Colon (tissue), 2 donors: ENCODE measurements around the gene STRN.
"Not testable (repeated sequence)": the region's sequence is repeated elsewhere in the genome, so short reads cannot be mapped to it uniquely, and the experiment has no call there.

Source experiments
- FAIRE-seq: peaks from 2 replicates; lab custom pipeline; 2012; peaks lifted over from hg19 to GRCh38; lab: Jason Lieb, UNC
- donor health status: control.
- donor health status: control.

STRN gene

DNA sequence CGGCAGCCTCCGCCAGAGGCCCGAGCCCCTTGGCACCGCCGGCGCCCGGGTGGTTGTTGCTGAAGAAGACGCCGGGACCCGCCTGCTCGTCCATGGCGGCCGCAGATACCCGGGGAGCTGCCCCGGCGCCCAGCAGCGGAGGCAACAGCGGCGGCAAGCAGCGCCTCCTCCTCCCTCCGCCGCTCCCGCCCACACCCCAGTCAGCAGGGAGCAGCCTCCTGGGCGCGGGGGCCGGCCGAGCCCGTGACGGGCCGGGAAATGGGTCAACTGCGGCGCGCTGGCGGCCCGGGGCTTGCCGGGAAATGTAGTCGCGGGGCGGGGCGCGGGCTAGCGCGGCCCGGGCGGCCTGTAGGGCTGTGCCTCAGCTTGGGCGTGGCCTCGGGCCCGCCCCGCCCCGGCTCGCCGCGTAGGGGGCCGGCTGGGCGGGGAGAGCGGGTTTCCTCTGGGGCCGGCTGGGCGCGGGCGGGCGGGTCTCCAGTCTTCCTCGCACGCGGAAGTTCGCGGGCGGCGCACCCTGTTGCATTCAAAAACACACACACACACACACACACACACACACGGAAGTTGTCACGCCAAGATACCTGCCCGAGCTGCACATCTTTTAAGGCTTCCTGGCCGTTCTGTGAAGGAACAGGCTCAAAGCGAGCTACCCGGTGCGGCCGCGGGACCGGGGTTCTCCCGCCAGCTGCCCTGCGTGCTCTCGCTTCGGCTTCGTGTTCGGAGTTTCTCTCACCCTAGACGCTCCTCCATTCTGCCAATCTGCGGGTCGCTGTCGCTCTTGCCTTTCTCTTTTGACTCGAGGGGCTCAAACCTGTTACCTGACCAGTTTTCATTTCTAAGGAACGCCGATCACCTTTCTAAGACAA, at the start of gene STRN:
TSS of gene STRN (minus strand) at position 167 of the 866 bp plus-strand sequence. CDS start at position 94, 73 bp downstream.
- FAIRE-seq: no peak

GRCh38 chr2:37013315-37013641, 46.9 kb upstream of the STRN start:
- FAIRE-seq: no peak

DNA sequence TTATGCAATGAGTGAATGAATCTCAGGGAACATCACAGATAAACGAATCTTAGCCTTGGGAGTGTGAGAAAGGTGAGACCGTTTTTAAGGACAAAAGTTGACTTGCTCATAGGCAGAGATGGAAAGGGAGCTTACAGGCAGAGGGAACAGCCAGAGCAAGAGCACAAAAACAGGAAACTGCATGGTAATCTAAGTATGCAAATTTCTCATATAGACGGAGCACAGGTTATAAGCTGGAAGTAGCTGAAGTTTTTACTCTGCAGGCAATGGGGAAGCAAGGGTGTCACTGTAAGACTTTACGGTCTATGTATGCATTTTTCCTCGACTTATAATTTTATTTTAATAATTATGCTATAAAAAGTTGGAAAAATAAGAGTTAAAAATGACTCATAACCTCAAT, 44.8 kb upstream of the STRN start:
- no peak for FAIRE-seq

- no peak for FAIRE-seq
Measured at GRCh38 chr2:37005118-37005868, 39.0 kb upstream of the STRN start.

GRCh38 chr2:37000988-37001556, 34.7 kb upstream of the STRN start:
- peak; percentile 77 for FAIRE-seq

GRCh38 chr2:37000318-37000717, 34.0 kb upstream of the STRN start:
- FAIRE-seq: no peak

DNA sequence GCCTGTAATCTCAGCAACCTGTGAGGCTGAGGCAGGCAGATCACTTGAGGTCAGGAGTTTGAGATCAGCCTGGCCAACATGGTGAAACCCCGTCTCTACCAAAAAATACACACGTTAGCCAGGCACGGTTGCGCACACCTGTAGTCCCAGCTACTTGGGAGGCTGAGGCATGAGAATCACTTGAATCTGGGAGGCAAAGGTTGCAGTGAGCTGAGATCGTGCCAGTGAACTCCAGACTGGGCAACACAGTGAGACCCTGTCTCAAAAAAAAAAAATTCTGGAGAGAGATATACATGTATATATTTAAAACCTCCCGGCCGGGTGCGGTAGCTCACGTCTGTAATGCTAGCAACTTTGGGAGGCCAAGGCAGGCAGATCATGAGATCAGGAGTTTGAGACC, 33.1 kb upstream of the STRN start:
- FAIRE-seq: not testable (repeated sequence)

GRCh38 chr2:36993841-36994620, 27.7 kb upstream of the STRN start:
- FAIRE-seq: no peak

DNA sequence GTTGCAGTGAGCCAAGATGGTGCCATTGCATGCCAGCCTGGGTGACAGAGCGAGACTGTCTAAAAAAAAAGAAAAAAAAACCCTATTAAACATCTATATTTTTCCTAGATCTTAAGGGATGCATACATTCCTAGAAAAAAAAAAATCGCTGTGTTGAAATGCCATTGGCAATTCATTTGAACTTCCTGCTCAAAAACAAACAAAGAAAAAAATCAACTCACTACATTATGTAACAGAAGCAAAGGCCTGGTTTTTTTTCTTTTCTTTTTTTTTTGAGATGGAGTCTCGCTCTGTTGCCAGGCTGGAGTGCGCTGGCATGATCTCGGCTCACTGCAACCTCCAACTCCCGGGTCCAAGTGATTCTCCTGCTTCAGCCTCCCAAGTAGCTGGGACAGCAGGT, 21.7 kb upstream of the STRN start:
- no peak for FAIRE-seq

- FAIRE-seq: no peak
Measured at GRCh38 chr2:36982467-36982866, 16.1 kb upstream of the STRN start.

GRCh38 chr2:36981911-36982310, 15.6 kb upstream of the STRN start:
- peak; percentile 31 for FAIRE-seq

- FAIRE-seq: not testable (repeated sequence)
Measured at GRCh38 chr2:36979007-36979406, 12.7 kb upstream of the STRN start.

GRCh38 chr2:36976065-36976464, 9.7 kb upstream of the STRN start:
- no peak for FAIRE-seq

- FAIRE-seq: no peak
Measured at GRCh38 chr2:36975306-36975705, 9.0 kb upstream of the STRN start.

DNA sequence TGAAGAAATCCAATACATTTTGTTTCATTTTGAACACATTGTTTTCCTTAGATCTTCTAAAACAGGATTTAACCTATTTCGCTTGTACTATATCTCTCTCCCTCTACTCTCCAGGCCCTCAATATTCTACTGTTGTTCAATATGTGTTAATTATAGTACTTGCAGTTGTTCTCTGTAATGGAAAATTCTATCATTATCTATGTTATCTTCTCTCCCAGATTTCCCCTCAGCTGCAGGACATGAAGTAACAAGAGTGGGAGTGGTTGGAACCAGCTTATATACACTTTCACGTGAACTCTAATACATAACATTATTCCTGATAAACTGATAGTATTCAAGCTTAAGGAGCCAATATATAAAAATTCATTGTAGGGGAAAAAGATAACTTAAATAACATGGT, 7.0 kb upstream of the STRN start:
- no peak for FAIRE-seq

GRCh38 chr2:36971990-36972389, 5.7 kb upstream of the STRN start:
- FAIRE-seq: no peak

GRCh38 chr2:36967236-36967876, 1.0 kb upstream of the STRN start:
- no peak for FAIRE-seq

- no peak for FAIRE-seq
Measured at GRCh38 chr2:36965751-36966369, 476 bp downstream of the STRN start.

DNA sequence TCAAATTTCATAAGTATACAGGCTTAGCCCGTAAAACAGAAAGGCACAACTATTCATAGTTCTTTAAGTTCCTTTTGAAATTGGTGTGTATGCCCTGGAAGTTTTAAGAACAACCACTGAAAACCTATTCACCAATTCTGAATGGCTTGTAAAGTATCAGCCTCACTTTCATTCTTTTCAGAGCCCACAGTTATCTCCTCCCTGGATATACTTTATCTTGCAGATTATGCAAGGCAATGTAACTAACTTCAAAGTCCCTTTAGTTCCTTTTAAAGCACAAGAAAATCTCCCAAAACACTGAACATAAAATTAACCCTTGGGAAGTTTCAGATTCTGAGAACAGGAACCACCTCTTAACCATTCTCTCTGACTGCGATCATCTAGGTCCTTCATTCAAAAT, 1.1 kb downstream of the STRN start:
- no peak for FAIRE-seq

DNA sequence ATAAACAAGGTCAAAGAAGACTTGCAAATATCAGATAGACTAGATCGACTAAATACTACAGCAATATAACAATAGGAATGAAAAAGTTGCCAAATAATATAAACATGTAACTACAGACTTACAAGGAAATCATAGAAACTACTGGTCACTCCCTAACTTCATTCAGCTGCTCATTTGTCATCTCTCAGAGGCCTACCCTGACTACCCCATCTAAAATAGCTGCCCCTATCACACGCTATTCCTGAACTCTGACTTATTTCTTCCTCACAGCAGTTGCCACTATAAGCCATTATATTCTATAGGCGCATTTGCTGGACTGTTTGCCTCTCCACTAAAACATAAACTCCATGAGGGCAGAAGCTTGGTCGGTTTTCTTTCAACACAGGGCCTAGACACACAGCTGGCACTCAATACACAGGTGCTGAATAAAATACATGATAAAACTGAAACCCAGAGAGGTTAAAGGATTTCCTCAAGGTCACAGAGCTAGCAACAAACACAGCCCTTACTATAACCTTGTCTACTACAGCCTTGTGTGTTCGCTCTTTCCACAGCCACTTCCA, 1.8 kb downstream of the STRN start:
- no peak for FAIRE-seq

DNA sequence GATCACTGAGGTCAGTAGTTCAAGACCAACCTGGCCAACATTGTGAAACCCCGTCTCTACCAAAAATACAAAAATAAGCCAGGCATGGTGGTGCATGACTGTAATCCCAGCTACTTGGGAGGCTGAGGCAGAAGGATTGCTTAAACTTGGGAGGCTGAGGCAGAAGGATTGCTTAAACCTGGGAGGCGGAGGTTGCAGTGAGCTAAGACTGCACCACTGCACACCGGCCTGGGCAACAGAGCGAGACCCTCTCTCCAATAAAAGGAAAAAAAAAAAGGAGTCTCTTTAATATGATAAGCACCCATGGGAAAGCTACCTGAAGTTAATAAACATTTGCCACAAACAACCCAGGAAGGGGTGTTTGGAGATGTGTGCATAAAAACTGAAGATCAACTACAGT, 2.6 kb downstream of the STRN start:
- FAIRE-seq: no peak
